MM.1S (cell line): ENCODE results near the gene SPHK2.

ENCODE experiments used
- DNase-seq: peaks from one replicate; pipeline ENCODE4 v3.0.0-alpha.2; 2015
- H2AFZ ChIP-seq: fragments of 300-600 bp; sonication (generic); 2 replicates; pipeline ENCODE4 v1.6.0; 2016; ENCODE audit warnings: antibody characterized with exemption, low read length
- H3F3A ChIP-seq: fragments of 300-600 bp; sonication (generic); 2 replicates; pipeline ENCODE4 v1.6.1; 2016; ENCODE audit warnings: mild to moderate bottlenecking, antibody characterized with exemption, low read length, moderate library complexity, mixed read lengths; ENCODE audit not compliant: insufficient read depth
- H3K27ac ChIP-seq: fragments of 300-600 bp; sonication (generic); 2 replicates; pipeline ENCODE4 v1.5.1; 2016; ENCODE audit warnings: mild to moderate bottlenecking, low read length
- H3K27me3 ChIP-seq: fragments of 300-600 bp; sonication (generic); replicated peaks from 2 replicates; pipeline ENCODE4 v1.6.0; 2016; ENCODE audit warnings: low read length; ENCODE audit not compliant: insufficient read depth
- H3K36me3 ChIP-seq: fragments of 300-600 bp; sonication (generic); replicated peaks from 2 replicates; pipeline ENCODE4 v1.6.1; 2016; ENCODE audit warnings: mild to moderate bottlenecking, low read length, mixed read lengths; ENCODE audit not compliant: insufficient read depth
- H3K4me1 ChIP-seq: fragments of 300-600 bp; sonication (generic); 2 replicates; pipeline ENCODE4 v1.6.1; 2016; ENCODE audit warnings: low read length, mixed read lengths
- H3K4me2 ChIP-seq: fragments of 300-600 bp; sonication (generic); 2 replicates; pipeline ENCODE4 v1.6.0; 2016; ENCODE audit warnings: low read depth, low read length
- H3K4me3 ChIP-seq: fragments of 300-600 bp; sonication (generic); 2 replicates; pipeline ENCODE4 v1.5.1; 2016; ENCODE audit warnings: low read length, mixed read lengths
- H3K79me2 ChIP-seq: fragments of 300-600 bp; sonication (generic); 2 replicates; pipeline ENCODE4 v1.6.1; 2016; ENCODE audit warnings: mixed run types, low read length, mixed read lengths
- H3K9ac ChIP-seq: fragments of 300-600 bp; sonication (generic); 2 replicates; pipeline ENCODE4 v1.6.1; 2016; ENCODE audit warnings: low read length, mixed read lengths
- H3K9me2 ChIP-seq: fragments of 300-600 bp; sonication (generic); replicated peaks from 2 replicates; pipeline ENCODE4 v1.6.1; 2016; ENCODE audit warnings: mild to moderate bottlenecking, low read length, mixed read lengths; ENCODE audit not compliant: insufficient read depth
- H3K9me3 ChIP-seq: fragments of 300-600 bp; sonication (generic); replicated peaks from 2 replicates; pipeline ENCODE4 v1.6.1; 2016; ENCODE audit warnings: mild to moderate bottlenecking, low read length, mixed read lengths; ENCODE audit not compliant: insufficient read depth
- H4K20me1 ChIP-seq: fragments of 300-600 bp; sonication (generic); 2 replicates; pipeline ENCODE4 v1.6.1; 2016; ENCODE audit warnings: mild to moderate bottlenecking, low read length, moderate library complexity, mixed read lengths; ENCODE audit not compliant: insufficient read depth
- CTCF ChIP-seq: fragments of 300-600 bp; sonication (generic); IDR thresholded peaks from 2 replicates; pipeline ENCODE4 v1.5.1; 2016; ENCODE audit warnings: antibody characterized with exemption, low read length, mixed read lengths
- EZH2 ChIP-seq: fragments of 300-600 bp; sonication (generic); optimal IDR thresholded peaks from 2 replicates; pipeline ENCODE3; 2017; ENCODE audit warnings: low read depth, mild to moderate bottlenecking, antibody characterized with exemption, low read length, mixed read lengths
- EZH2phosphoT487 ChIP-seq: fragments of 300-600 bp; sonication (generic); IDR thresholded peaks from 2 replicates; pipeline ENCODE4 v1.6.1; 2018; ENCODE audit warnings: antibody characterized with exemption, low read length

SPHK2 gene

GRCh38 chr19:48637449-48637947, 18.2 kb downstream of the SPHK2 start:
- no peak for TF ChIP-seq CTCF
- TF ChIP-seq EZH2, result no peak
- no peak for TF ChIP-seq EZH2phosphoT487
- H3K27me3 ChIP-seq, result peaks cover 14% of the 10 kb centered on the region
- peaks cover 30% of the 10 kb centered on the region for H3F3A ChIP-seq
- no peaks in the 10 kb centered on the region for H3K9me3 ChIP-seq
- H2AFZ ChIP-seq, result peak overlapping the region; percentile 84
- peak overlapping the region; percentile 91 for H3K27ac ChIP-seq
- H3K4me1 ChIP-seq, result peaks cover 31% of the 10 kb centered on the region
- peak; percentile 99 for DNase-seq
- H3K4me3 ChIP-seq, result peak overlapping the region; percentile 72
- H3K4me2 ChIP-seq, result peak overlapping the region; percentile 95
- no peaks in the 10 kb centered on the region for H3K79me2 ChIP-seq
- no peaks in the 10 kb centered on the region for H3K9me2 ChIP-seq
- no peaks in the 10 kb centered on the region for H3K36me3 ChIP-seq
- no peaks in the 10 kb centered on the region for H4K20me1 ChIP-seq
- peak overlapping the region; percentile 75 for H3K9ac ChIP-seq

- Histone ChIP-seq H3K9me2 (no peaks in the 10 kb centered on the region), H3K4me1 (peaks cover 24% of the 10 kb centered on the region), H3K27ac (peak overlapping the region; percentile 91), H3K4me2 (peak overlapping the region; percentile 95), H3F3A (peaks cover 23% of the 10 kb centered on the region), H3K4me3 (peak overlapping the region; percentile 72), H3K79me2 (no peaks in the 10 kb centered on the region), H2AFZ (peak overlapping the region; percentile 84), H3K9ac (peak overlapping the region; percentile 75), H4K20me1 (no peaks in the 10 kb centered on the region), H3K27me3 (peaks cover 21% of the 10 kb centered on the region), H3K9me3 (no peaks in the 10 kb centered on the region), H3K36me3 (no peaks in the 10 kb centered on the region)
- TF ChIP-seq CTCF, result 0 out of 2 replicates have a peak, but pooled peaks have one; percentile 12
- no peak for TF ChIP-seq EZH2phosphoT487
- TF ChIP-seq EZH2, result no peak
- peak; percentile 89 for DNase-seq
Measured at GRCh38 chr19:48637948-48638830, 18.9 kb downstream of the SPHK2 start.

GRCh38 chr19:48638831-48639381, 19.6 kb downstream of the SPHK2 start:
- DNase-seq, result no peak
- Histone ChIP-seq H3K9me2 (no peaks in the 10 kb centered on the region), H3K27ac (no peak overlapping the region), H3K36me3 (no peaks in the 10 kb centered on the region), H3F3A (peaks cover 17% of the 10 kb centered on the region), H3K4me2 (peak overlapping the region; percentile 95; the same call in 1 of the 2 replicates), H3K27me3 (peaks cover 25% of the 10 kb centered on the region), H3K4me3 (no peak overlapping the region), H3K79me2 (no peaks in the 10 kb centered on the region), H3K9me3 (no peaks in the 10 kb centered on the region), H3K9ac (no peak overlapping the region), H4K20me1 (no peaks in the 10 kb centered on the region), H3K4me1 (peaks cover 16% of the 10 kb centered on the region), H2AFZ (0 out of 2 replicates have a peak overlapping the region, but pooled peaks have one; percentile 84)
- no peak for TF ChIP-seq EZH2phosphoT487
- TF ChIP-seq CTCF, result no peak
